GM12878 (cell line): ENCODE results near the gene TUBA1B. TPM values are rescaled to one million over a fixed set of nuclear protein-coding genes. Genes with fewer than 3 reads are reported as not detected.
A peak's percentile ranks its signal among the peaks of the same experiment; 100 is the strongest.

Source experiments
- ATAC-seq: fragments of 200-7000 bp; cut with Tn5 transposase; 3 replicates; pipeline ENCODE4 v1.9.1; 2020; ENCODE audit warnings: mild to moderate bottlenecking, moderate library complexity
- BruUV-seq: library from RNA; stranded (reverse); fragments of 400-500 nt; replicated peaks from 2 replicates; lab custom pipeline; 2021; lab: Mats Ljungman, UMichigan
- CTCF ChIA-PET: fragments of 300-600 bp; sonication (Branson Sonifier 250); formaldehyde crosslinking; extraction: SDS; loops from one replicate; lab custom pipeline; 2021; ENCODE audit warnings: inconsistent platforms; lab: Yijun Ruan, JAX
- POLR2A ChIA-PET: fragments of 350-600 bp; formaldehyde crosslinking; extraction: SDS; loops from one replicate; lab custom pipeline; 2021; ENCODE audit warnings: inconsistent platforms; lab: Charles Lee
- RAD21 ChIA-PET: fragments of 300-600 bp; sonication (Branson Sonifier 250); formaldehyde crosslinking; loops from one replicate; lab custom pipeline; 2023; ENCODE audit warnings: antibody characterized with exemption; ENCODE audit not compliant: unreplicated experiment; lab: Charles Lee
- SMC1A ChIA-PET: fragments of 300-600 bp; sonication (Branson Sonifier 250); formaldehyde crosslinking; loops from one replicate; lab custom pipeline; 2023; ENCODE audit not compliant: unreplicated experiment, uncharacterized antibody; lab: Charles Lee
- DNase-seq: peaks from one replicate; pipeline ENCODE4 v3.0.0-alpha.2; 2011; ENCODE audit warnings: low read depth, low spot score
- FAIRE-seq: peaks from 3 replicates; lab custom pipeline; 2011; peaks lifted over from hg19 to GRCh38; lab: Jason Lieb, UNC
- H2AFZ ChIP-seq: 2 replicates; pipeline ENCODE4 v1.6.0; 2011; ENCODE audit warnings: low read depth, low read length, control low read depth; ENCODE audit not compliant: control insufficient read depth
- H3K27ac ChIP-seq: 2 replicates; pipeline ENCODE4 v1.5.1; 2011; ENCODE audit warnings: control low read depth; ENCODE audit not compliant: control insufficient read depth, insufficient read depth
- H3K27me3 ChIP-seq, 2 experiments: replicated peaks in 1 of 2; 2 replicates each; pipeline versions ENCODE4 v1.6.0 to v1.6.1; 2011; ENCODE audit warnings: low read length in 1 of 2; ENCODE audit not compliant: control insufficient read depth in 2 of 2, insufficient read depth in 2 of 2
- H3K36me3 ChIP-seq, 2 experiments: 2 replicates each; pipeline ENCODE4 v1.5.1; 2011; ENCODE audit warnings: low read length in 1 of 2; ENCODE audit not compliant: control insufficient read depth in 2 of 2, insufficient read depth in 2 of 2
- H3K4me1 ChIP-seq: 2 replicates; pipeline ENCODE4 v1.6.1; 2011; ENCODE audit warnings: mild to moderate bottlenecking, low read length, moderate library complexity, mixed read lengths; ENCODE audit not compliant: control insufficient read depth, insufficient read depth
- H3K4me2 ChIP-seq: 2 replicates; pipeline ENCODE4 v1.6.0; 2011; ENCODE audit warnings: control low read depth; ENCODE audit not compliant: control insufficient read depth, insufficient read depth
- H3K4me3 ChIP-seq: fragments of 200-600 bp; sonication (generic); 2 replicates; pipeline ENCODE4 v1.5.1; 2016
- H3K79me2 ChIP-seq: 2 replicates; pipeline ENCODE4 v1.6.0; 2011; ENCODE audit warnings: low read length; ENCODE audit not compliant: control insufficient read depth, insufficient read depth
- H3K9ac ChIP-seq: 2 replicates; pipeline ENCODE4 v1.8.0; 2011; ENCODE audit warnings: low read length, control low read depth, mixed read lengths; ENCODE audit not compliant: control insufficient read depth, insufficient read depth
- H3K9me3 ChIP-seq: replicated peaks from 3 replicates; pipeline ENCODE4 v1.5.1; 2011; ENCODE audit warnings: mild to moderate bottlenecking, low read length; ENCODE audit not compliant: control insufficient read depth, insufficient read depth
- H4K20me1 ChIP-seq: 2 replicates; pipeline ENCODE4 v1.6.0; 2011; ENCODE audit not compliant: control insufficient read depth, insufficient read depth
- ELK1 ChIP-seq: IDR thresholded peaks from 2 replicates; pipeline ENCODE4 v1.6.1; 2012; ENCODE audit warnings: low read depth, low read length, improper control_type of control experiment
- SUZ12 ChIP-seq: fragments of 200-600 bp; sonication (generic); IDR thresholded peaks from one replicate; pipeline ENCODE4 v1.6.1; 2018; ENCODE audit warnings: antibody characterized with exemption, mild to moderate bottlenecking; ENCODE audit not compliant: unreplicated experiment
- WGBS: methylation state at CpG from one replicate; pipeline ENCODE4 v1.1.6; 2016; ENCODE audit warnings: low lambda C conversion rate; ENCODE audit not compliant: insufficient replicate concordance, insufficient coverage; ENCODE audit errors: missing lambda C conversion rate; 5-methylcytosine and 5-hydroxymethylcytosine counted together
- in situ Hi-C: fragments of 300-500 bp; cut with MboI; formaldehyde crosslinking; loops from 9 replicates; pipeline ENCODE4 v1.14.3; 2018; ENCODE audit warnings: mixed read lengths
- intact Hi-C: fragments of 100-400 bp; cut with micrococcal nuclease; formaldehyde crosslinking; loops from one replicate; pipeline ENCODE4 v1.14.2; 2022; ENCODE audit not compliant: unreplicated experiment
- polyA plus RNA-seq, 11 experiments: library from polyadenylated mRNA; depleted of rRNA in 4 of 11; unstranded in 6 of 11; stranded (reverse) in 5 of 11; fragments of >200 nt; fragmentation: Nextera tagmentation in 4 of 11; fragmentation: Illumina TruSeq in 1 of 11; extraction: Ambion mirVana in 4 of 11; extraction: Trizol in 1 of 11; gene quantifications; 1 replicate in 1 of 11; 2 replicates in 10 of 11; pipeline versions ENCODE4 v1.2.1 to v1.2.3, GENCODE V29; 2011 to 2016; ENCODE audit warnings: inconsistent platforms in 2 of 11, missing spikeins in 2 of 11, low read depth in 1 of 11
- total RNA-seq, 4 experiments: library from RNA; depleted of rRNA in 3 of 4; stranded (reverse); fragments of >200 nt in 3 of 4; fragmentation: Illumina TruSeq in 1 of 4; extraction: Trizol in 1 of 4; gene quantifications; 2 replicates each; pipeline versions ENCODE4 v1.2.1 to v1.2.3, GENCODE V29; 2013 to 2021

The TUBA1B gene
- total and polyA plus RNA-seq, 10 of the 15 experiments (the other 5 are each of a cell fraction or from before 2014, with no cell fraction given): 2,328 to 4,712 (median 3,552) TPM

DNA sequence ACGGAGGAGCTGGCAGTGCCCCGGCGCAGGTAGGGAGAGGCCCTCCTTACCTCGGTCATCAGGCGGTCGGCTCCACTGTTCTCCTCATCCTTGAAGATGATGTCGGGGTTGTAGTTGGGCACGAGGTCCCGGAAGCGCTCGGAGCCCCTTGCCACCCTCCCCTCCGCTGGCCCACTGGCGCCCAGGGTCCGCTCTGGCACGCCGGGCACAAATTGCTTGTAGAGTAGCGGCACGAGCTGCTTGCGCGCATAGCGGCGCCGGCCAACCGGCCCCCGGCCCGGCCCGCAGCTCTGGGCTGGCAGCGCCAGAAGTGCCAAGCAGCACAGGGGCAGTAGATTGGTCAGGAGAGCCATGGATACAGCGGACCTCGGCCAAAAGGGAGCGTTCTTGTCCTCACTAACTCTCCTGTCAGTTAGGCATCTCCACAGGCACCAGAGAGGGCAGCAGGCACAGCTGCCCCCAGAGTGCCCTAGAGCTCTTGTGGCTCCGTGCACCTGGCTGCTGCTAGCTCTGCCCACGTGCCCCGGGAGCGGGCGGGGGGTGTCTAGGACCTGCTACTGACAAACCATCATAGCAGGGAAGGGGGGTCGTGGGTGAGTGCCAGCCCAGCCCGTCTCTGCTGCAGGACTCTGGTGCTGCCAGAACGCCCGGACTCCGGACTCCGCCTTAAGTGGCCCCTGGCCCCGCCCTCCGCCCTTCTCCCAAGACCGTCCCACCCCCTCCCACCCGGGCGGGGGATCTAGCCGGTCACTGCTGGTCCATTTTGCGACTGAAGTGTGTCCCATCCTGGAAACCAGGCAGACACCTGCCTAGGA, 36.8 kb downstream of the TUBA1B start, which contains the start of gene DHH:
Gene DHH (minus strand): TSS at position 642 of the 815 bp plus-strand sequence. CDS start 289 bp downstream, at position 353.
- intact Hi-C loops (loop anchor here (5.0 kb wide), 1 partner anchor 97 kb away; the partner anchor contains the start of gene DDN), in situ Hi-C loops (no loop called here)
- RAD21 ChIA-PET: interaction anchor here (0.7 to 5.9 kb wide), 5 partner anchors 25 to 439 kb away, joined by 3 to 66 read pairs (median 3); partner anchors contain the start of gene RHEBL1
- 11% methylated on average over 49 of the region's 49 CpGs for WGBS
- Histone ChIP-seq H3K4me2 (no peak within 1 kb of the TSS), H4K20me1 (no peaks in the 10 kb centered on the region), H3K36me3 (peaks cover 0 to 3% of the 10 kb centered on the region in 2 experiments; a peak in 2 of 4 replicates), H2AFZ (no peak within 1 kb of the TSS), H3K4me3 (no peak within 1 kb of the TSS), H3K79me2 (no peaks in the 10 kb centered on the region), H3K9ac (no peak within 1 kb of the TSS), H3K9me3 (no peaks in the 10 kb centered on the region), H3K27me3 (peaks cover 27 to 38% of the 10 kb centered on the region in 2 experiments), H3K27ac (no peak within 1 kb of the TSS), H3K4me1 (0 out of 2 replicates have a peak, but pooled peaks cover 3% of the 10 kb centered on the region)
- SMC1A ChIA-PET: interaction anchor here (1.0 to 6.8 kb wide), 7 partner anchors 10 to 243 kb away, joined by 3 to 64 read pairs (median 5); partner anchors contain the start of genes DDX23, LMBR1L and RHEBL1
- FAIRE-seq (no peak), DNase-seq (no peak), ATAC-seq (peak; percentile 13)
- CTCF ChIA-PET: interaction anchor here (0.6 to 12.2 kb wide), 10 partner anchors 8 to 141 kb away, joined by 3 to 244 read pairs (median 11); partner anchors contain the start of genes DDN, LMBR1L, RHEBL1 and TUBA1B
- POLR2A ChIA-PET: interaction anchor here (0.6 to 3.6 kb wide), 5 partner anchors 8 to 36 kb away, joined by 3 to 11 read pairs (median 7); partner anchors contain the start of genes LMBR1L and TUBA1B
- TF ChIP-seq ELK1 (no peak), SUZ12 (peak; percentile 71)
- no TSS peak for BruUV-seq
